Stomach smooth muscle (tissue), 2 donors: Measurements from ENCODE around the gene ADGRL1.

Experiments used
- H3K27ac ChIP-seq: one replicate; pipeline ENCODE4 v1.7.0; 2013; ENCODE audit warnings: mild to moderate bottlenecking, low read length, inconsistent platforms
- H3K27me3 ChIP-seq, 2 donors: one replicate each; pipeline ENCODE4 v1.7.0; 2013; ENCODE audit warnings: low read length in 2 of 2; ENCODE audit not compliant: insufficient read depth in 2 of 2, control insufficient read depth in 1 of 2
- H3K36me3 ChIP-seq, 2 donors: one replicate each; pipeline ENCODE4 v1.7.0; 2013; ENCODE audit warnings: low read length in 2 of 2; ENCODE audit not compliant: control insufficient read depth in 2 of 2, insufficient read depth in 2 of 2
- H3K4me1 ChIP-seq: one replicate; pipeline ENCODE4 v1.7.0; 2013; ENCODE audit warnings: low read length; ENCODE audit not compliant: control insufficient read depth, insufficient read depth
- H3K4me3 ChIP-seq, 2 donors: one replicate each; pipeline ENCODE4 v1.7.0; 2013; ENCODE audit warnings: low read length in 2 of 2
- H3K9ac ChIP-seq, 2 donors: one replicate each; pipeline ENCODE4 v1.7.0; 2013; ENCODE audit warnings: low read length in 2 of 2, mild to moderate bottlenecking in 1 of 2
- H3K9me3 ChIP-seq, 2 donors: one replicate each; pipeline ENCODE4 v1.7.0; 2013; ENCODE audit warnings: low read length in 2 of 2; ENCODE audit not compliant: control insufficient read depth in 2 of 2
- donor health status: healthy.
- donor health status: Pancreatic carcinoma.

Gene ADGRL1

GRCh38 chr19:14135985-14136508 is 69.9 kb downstream of the ADGRL1 start:
- Histone ChIP-seq H3K27me3 (no peaks in the 10 kb centered on the region), H3K9me3 (no peaks in the 10 kb centered on the region), H3K36me3 (no peaks in the 10 kb centered on the region), H3K4me1 (peaks cover 26% of the 10 kb centered on the region), H3K9ac (peak overlapping the region in 1 of 2 donors; percentile 22), H3K4me3 (peak overlapping the region; percentile 65 to 77), H3K27ac (peak overlapping the region; percentile 18)

DNA sequence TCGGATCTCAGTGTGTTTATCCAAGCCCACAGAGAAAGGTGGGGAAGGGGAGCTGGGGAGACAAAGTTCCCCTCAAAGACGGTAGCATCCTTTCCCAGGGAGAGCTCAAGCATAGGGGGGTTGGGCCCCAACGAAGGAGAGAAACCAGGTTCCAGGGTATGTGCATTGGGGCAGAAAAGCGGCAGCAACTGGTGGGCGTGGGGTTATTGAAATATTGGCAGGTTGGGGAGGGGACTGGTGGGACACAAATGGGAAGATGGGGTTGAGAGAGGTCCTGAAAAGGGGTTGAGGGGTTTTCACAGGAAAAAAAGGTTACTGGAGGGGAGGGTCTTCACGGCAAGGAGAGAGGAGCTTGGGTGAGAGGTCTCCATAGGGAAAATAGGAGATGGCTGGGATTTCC is 70.6 kb downstream of the ADGRL1 start:
- Histone ChIP-seq H3K9ac (no peak overlapping the region), H3K27ac (no peak overlapping the region), H3K4me3 (no peak overlapping the region), H3K9me3 (no peaks in the 10 kb centered on the region), H3K27me3 (no peaks in the 10 kb centered on the region), H3K4me1 (peaks cover 25% of the 10 kb centered on the region), H3K36me3 (no peaks in the 10 kb centered on the region)

DNA sequence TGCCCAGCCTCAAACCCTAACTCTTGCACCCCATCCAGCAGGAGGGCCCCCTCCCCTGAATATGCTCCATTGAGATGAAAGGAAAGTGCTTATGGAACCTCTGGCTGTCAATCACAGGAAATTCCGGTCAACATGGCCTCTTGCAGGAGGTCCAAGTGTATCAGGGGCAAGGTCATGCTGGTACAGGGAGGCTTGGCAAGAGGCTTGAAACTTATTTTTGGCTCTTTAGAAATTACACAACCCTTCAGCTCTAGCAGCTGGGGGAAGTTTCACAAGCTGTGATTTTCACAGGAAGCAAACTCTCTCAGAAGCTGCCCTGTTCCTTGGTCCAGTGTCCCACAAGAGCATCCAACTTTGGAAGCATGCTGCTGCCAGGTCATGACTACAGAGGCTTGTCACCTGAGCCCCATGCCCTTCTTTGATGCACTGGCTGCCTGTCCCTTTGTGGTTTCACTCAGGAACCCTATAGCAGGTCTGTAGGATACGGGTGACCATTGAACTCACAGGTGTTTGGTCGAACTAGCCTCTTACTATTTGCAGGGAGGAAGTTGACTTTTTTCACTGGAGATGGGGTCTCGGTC is 78.0 kb downstream of the ADGRL1 start:
- Histone ChIP-seq H3K9me3 (no peaks in the 10 kb centered on the region), H3K4me3 (no peak overlapping the region), H3K36me3 (no peaks in the 10 kb centered on the region), H3K27me3 (no peaks in the 10 kb centered on the region), H3K9ac (no peak overlapping the region), H3K4me1 (no peaks in the 10 kb centered on the region), H3K27ac (no peak overlapping the region)

GRCh38 chr19:14127176-14127575 is 78.8 kb downstream of the ADGRL1 start:
- Histone ChIP-seq H3K4me1 (no peaks in the 10 kb centered on the region), H3K27me3 (no peaks in the 10 kb centered on the region), H3K27ac (no peak overlapping the region), H3K9me3 (no peaks in the 10 kb centered on the region), H3K9ac (no peak overlapping the region), H3K36me3 (no peaks in the 10 kb centered on the region), H3K4me3 (no peak overlapping the region)

- H3K4me1 ChIP-seq: peaks cover 16% of the 10 kb centered on the region
- H3K27ac ChIP-seq: no peak overlapping the region
- no peaks in the 10 kb centered on the region for H3K36me3 ChIP-seq
- H3K4me3 ChIP-seq: no peak overlapping the region
- no peaks in the 10 kb centered on the region for H3K9me3 ChIP-seq
- H3K27me3 ChIP-seq: no peaks in the 10 kb centered on the region
- H3K9ac ChIP-seq: no peak overlapping the region
Observed at GRCh38 chr19:14122924-14123323, 83.0 kb downstream of the ADGRL1 start.

DNA sequence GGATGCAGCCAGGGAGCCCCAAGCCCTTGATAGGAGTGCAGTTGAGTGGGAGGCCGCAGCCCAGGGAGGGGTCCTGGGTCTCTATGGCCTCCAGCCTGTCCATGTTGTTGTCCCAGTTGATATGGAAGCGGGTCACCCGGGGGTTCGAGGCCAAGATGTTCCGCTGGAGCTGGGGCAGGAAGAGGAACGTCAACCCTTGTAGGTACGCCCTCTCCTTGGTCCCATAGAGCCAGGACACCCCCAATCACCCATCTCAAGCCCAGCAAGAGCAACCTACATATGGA is 85.5 kb downstream of the ADGRL1 start:
- no peak overlapping the region for H3K4me3 ChIP-seq
- H3K9ac ChIP-seq: no peak overlapping the region
- no peaks in the 10 kb centered on the region for H3K36me3 ChIP-seq
- no peaks in the 10 kb centered on the region for H3K9me3 ChIP-seq
- H3K27ac ChIP-seq: peak overlapping the region; percentile 99
- H3K27me3 ChIP-seq: no peaks in the 10 kb centered on the region
- peaks cover 32% of the 10 kb centered on the region for H3K4me1 ChIP-seq

DNA sequence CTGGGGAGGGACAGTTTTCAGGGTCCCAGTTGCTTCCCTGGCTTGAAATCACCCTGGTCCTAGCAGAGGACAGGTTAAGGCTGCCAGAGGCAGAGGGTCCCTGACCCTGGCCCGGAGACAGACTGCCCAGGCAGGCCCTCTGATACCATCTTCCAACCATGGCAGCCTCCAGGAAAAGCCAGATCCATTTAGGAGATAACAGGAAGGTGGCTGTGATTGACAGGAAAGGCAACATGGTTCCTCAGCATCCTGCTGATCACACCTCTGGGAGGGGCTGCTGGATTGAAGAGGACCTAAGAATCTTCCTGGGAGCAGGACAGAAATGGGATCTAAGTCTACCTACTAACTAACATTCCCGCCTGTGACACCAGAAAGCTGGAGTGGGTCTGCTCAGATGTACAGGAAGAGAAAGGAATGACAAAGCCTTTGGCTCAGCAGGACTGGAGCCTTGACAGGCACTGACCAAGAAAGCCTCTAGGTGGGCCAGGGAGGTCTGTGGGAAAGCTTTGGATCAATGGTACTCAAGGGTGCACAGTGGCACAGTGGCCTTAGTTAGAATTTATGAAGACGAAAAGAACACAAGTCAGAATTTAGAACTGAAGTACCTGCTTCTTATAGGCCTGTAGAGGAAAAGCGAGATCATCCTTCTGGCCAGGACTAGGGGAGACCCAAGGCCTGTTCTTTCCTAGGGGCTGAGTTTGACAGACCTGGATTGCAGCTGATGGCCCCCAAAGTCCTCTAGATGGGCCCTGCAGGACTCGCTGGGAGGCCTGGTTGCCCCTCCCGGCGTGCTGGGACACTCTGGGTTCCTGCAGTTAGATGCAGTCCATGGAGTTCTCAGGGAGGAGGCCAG is 86.1 kb downstream of the ADGRL1 start:
- Histone ChIP-seq H3K4me3 (no peak overlapping the region), H3K9me3 (no peaks in the 10 kb centered on the region), H3K27ac (peak overlapping the region; percentile 99), H3K9ac (peak overlapping the region; percentile 58 to 90), H3K27me3 (no peaks in the 10 kb centered on the region), H3K4me1 (peaks cover 36% of the 10 kb centered on the region), H3K36me3 (no peaks in the 10 kb centered on the region)

DNA sequence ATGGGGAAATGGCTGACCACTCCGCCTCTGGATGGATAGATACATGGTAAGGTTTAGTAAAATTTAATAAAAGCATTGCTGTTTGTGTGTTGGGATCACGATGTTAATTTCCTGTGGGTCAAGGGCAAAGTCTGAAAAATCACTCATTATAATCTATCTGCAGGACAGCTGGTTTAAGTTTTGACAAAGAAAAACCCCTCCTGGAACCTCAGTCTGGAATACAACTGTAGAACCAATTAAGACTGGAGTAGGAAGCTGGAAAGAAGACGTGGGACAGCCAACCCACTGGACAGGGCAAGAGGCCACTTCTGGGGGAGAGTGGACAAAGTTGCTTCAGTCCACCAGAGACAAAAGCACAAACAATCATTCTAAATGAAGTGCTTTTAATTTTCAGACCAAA is 86.8 kb downstream of the ADGRL1 start:
- Histone ChIP-seq H3K27me3 (no peaks in the 10 kb centered on the region), H3K4me3 (peak overlapping the region; percentile 78 to 79), H3K27ac (peak overlapping the region; percentile 99), H3K4me1 (peaks cover 43% of the 10 kb centered on the region), H3K36me3 (no peaks in the 10 kb centered on the region), H3K9me3 (no peaks in the 10 kb centered on the region), H3K9ac (peak overlapping the region; percentile 90 to 98)

DNA sequence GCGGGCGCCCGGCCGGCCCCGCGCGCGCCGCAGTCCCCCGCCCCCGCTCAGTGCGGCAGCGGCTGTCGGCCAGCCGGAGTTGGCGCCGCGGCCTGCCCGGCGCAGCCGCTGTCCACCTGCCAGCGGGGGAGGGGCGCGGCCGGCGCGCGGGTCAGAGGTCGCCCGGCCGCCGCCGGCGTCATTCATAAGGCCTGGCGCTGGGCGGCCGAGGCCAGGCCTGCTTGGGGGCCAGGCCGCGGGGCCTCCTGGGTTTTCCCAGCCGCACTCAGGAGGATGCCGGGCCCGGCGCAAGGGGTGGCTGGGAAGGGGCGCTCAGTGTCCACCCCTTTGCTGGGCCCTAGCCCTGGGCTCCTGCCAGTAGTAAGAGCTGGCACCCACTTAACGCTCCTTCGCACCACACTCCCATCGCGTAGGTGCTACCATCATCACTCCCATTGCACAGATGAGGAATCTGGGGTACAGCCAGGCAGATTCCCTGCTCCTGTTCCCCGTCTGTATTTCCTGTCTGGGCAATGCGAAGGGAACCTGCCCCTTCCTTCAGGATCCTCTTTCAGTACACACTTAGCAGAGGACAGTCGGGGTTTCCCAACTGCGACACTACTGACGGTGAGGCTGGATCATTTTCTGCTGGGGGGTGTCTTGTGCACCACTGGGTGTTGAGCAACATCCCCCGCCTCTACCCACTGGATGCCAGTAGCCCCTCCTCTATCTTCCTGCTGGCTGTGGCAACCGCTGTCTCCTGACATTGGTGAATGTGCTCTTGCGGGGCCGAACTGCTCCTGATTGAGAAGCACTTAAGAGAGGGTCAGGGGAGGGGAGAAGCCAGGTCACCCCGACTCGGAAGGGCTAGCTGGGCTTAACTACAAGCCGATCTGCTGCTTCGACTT is 87.6 kb downstream of the ADGRL1 start:
- Histone ChIP-seq H3K9ac (peak overlapping the region; percentile 90 to 98), H3K27me3 (no peaks in the 10 kb centered on the region), H3K36me3 (no peaks in the 10 kb centered on the region), H3K27ac (peak overlapping the region; percentile 99), H3K4me3 (peak overlapping the region; percentile 78 to 79), H3K9me3 (no peaks in the 10 kb centered on the region), H3K4me1 (peaks cover 51% of the 10 kb centered on the region)

- Histone ChIP-seq H3K4me1 (peaks cover 57% of the 10 kb centered on the region), H3K27me3 (no peaks in the 10 kb centered on the region), H3K9me3 (no peaks in the 10 kb centered on the region), H3K9ac (peak within 1 kb of the TSS; percentile 90 to 98), H3K27ac (peak within 1 kb of the TSS; percentile 99), H3K4me3 (peak within 1 kb of the TSS; percentile 81 to 83), H3K36me3 (no peaks in the 10 kb centered on the region)
Observed at GRCh38 chr19:14117668-14118164, 88.3 kb downstream of the ADGRL1 start, which contains the start of gene PRKACA. Gene PRKACA, minus strand, starts transcription at chr19:14117762. Its CDS starts 215 bp downstream, at chr19:14117547.
